Ovary (tissue), 9 donors: ENCODE results near the gene TMCO6. TPM values are rescaled to one million over a fixed set of nuclear protein-coding genes. Genes with fewer than 3 reads are reported as not detected.

ENCODE experiments used
- DNase-seq, 5 donors: peaks; one replicate each; pipeline ENCODE4 v3.0.0-alpha.2; 2019 to 2020
- H3K27ac ChIP-seq, 2 donors: fragments of 200-600 bp; one replicate each; pipeline versions ENCODE4 v1.5.1 to v1.8.0; 2019 to 2022
- H3K27me3 ChIP-seq: fragments of 200-600 bp; one replicate; pipeline ENCODE4 v1.8.0; 2022
- H3K36me3 ChIP-seq: fragments of 200-600 bp; sonication (generic); one replicate; pipeline ENCODE4 v1.5.1; 2019
- H3K4me1 ChIP-seq: one replicate; pipeline ENCODE4 v1.8.1; 2013; ENCODE audit warnings: mild to moderate bottlenecking, moderate library complexity; ENCODE audit not compliant: insufficient read depth
- H3K4me3 ChIP-seq: fragments of 200-600 bp; sonication (generic); one replicate; pipeline ENCODE4 v1.5.1; 2017
- H3K9me3 ChIP-seq, 2 donors: fragments of 200-600 bp in 1 of 2; sonication (generic) in 1 of 2; one replicate each; pipeline versions ENCODE4 v1.5.1 to v1.8.1; 2013 to 2019; ENCODE audit warnings: mild to moderate bottlenecking in 1 of 2, moderate library complexity in 1 of 2
- CTCF ChIP-seq, 3 donors: fragments of 450-650 bp in 2 of 3; fragments of 200-600 bp in 1 of 3; IDR thresholded peaks; one replicate each; pipeline versions ENCODE4 v1.5.1 to v1.8.0; 2016 to 2022; ENCODE audit warnings: antibody characterized with exemption in 3 of 3, mild to moderate bottlenecking in 1 of 3
- EP300 ChIP-seq: sonication (generic); formaldehyde crosslinking; IDR thresholded peaks from one replicate; pipeline ENCODE4 v1.6.1; 2017; ENCODE audit warnings: antibody characterized with exemption
- POLR2A ChIP-seq: fragments of 450-650 bp; IDR thresholded peaks from one replicate; pipeline ENCODE4 v1.6.1; 2017; ENCODE audit warnings: antibody characterized with exemption, mild to moderate bottlenecking, moderate library complexity
- WGBS, 3 donors: extraction: QIAGEN DNeasy Blood & Tissue Kit in 1 of 3; methylation state at CpG; one replicate each; pipeline versions ENCODE4 v1.1.5 to v1.1.7; 2013 to 2017; 5-methylcytosine and 5-hydroxymethylcytosine counted together
- intact Hi-C, 4 donors: fragments of 100-400 bp; cut with DNase I; formaldehyde crosslinking; loops; one replicate each; pipeline versions ENCODE4 v1.11.0 to v1.15.1; 2022 to 2023
- polyA plus RNA-seq, 2 donors: library from polyadenylated mRNA; stranded (reverse); fragments of 200-250 nt in 1 of 2; fragments of 350-450 nt in 1 of 2; fragmentation: Illumina TruSeq in 1 of 2; extraction: RNeasy Lipid Tissue Mini Kit (QIAGEN cat#74804) in 1 of 2; gene quantifications; one replicate each; pipeline ENCODE4 v1.2.3, GENCODE V29; 2013 to 2014
- total RNA-seq, 7 donors: library from RNA; depleted of rRNA in 2 of 7; stranded (reverse); fragments of >200 nt in 2 of 7; fragmentation: NEBNext Ultra II Directional in 3 of 7; extraction: Animal tissue kit (Norgen Biotek cat#: 25700) in 3 of 7; gene quantifications; one replicate each; pipeline versions ENCODE4 v1.1.0 to v1.2.4, GENCODE V29; 2016 to 2023
- donor health status: DM: no; HTN: no; CAD: no; lungs with moderate emphysema.
- donor health status: DM: no; HTN: no; CAD: no.
- donor health status: Bipolar disorder and iron deficiency.
- donor health status: DM: yes; HTN: yes; CAD: no.
- donor health status: DM: no; HTN: no; CAD: no.
- donor health status: DM: yes; HTN: yes; CAD: no.

Gene TMCO6
- total and polyA plus RNA-seq, 9 donors, result 8.0 to 62.8 (median 14.9) TPM

- no peaks in the 10 kb centered on the region for H3K36me3 ChIP-seq
- no peak for TF ChIP-seq POLR2A
- no peak for TF ChIP-seq CTCF (IDR thresholded peaks at IDR 0.05)
- no peak for TF ChIP-seq EP300
- no peaks in the 10 kb centered on the region for H3K9me3 ChIP-seq
- H3K27ac ChIP-seq, result no peak overlapping the region
- intact Hi-C loops, result no loop called here
- no peak overlapping the region for H3K4me3 ChIP-seq
- peak in 1 of 5 donors; percentile 41 for DNase-seq
- H3K4me1 ChIP-seq, result peaks cover 17% of the 10 kb centered on the region
- 71 to 76% (median 75%) methylated on average over 6 of the region's 6 CpGs for WGBS, 3 donors
- no peaks in the 10 kb centered on the region for H3K27me3 ChIP-seq
These were observed 45.1 kb upstream of the TMCO6 start for GRCh38 chr5:140594169-140594568.

GRCh38 chr5:140595538-140596300 lies 43.5 kb upstream of the TMCO6 start:
- Histone ChIP-seq H3K4me3 (no peak overlapping the region), H3K27ac (peak overlapping the region in 1 of 2 donors; percentile 3), H3K36me3 (no peaks in the 10 kb centered on the region), H3K27me3 (no peaks in the 10 kb centered on the region), H3K9me3 (no peaks in the 10 kb centered on the region), H3K4me1 (peaks cover 16% of the 10 kb centered on the region)
- intact Hi-C loops, result no loop called here
- DNase-seq, result no peak
- TF ChIP-seq EP300 (no peak), CTCF (IDR thresholded peaks at IDR 0.05) (no peak), POLR2A (no peak)
- WGBS, 3 donors, result 86 to 88% (median 88%) methylated on average over 5 of the region's 5 CpGs

- TF ChIP-seq EP300 (no peak), POLR2A (no peak), CTCF (IDR thresholded peaks at IDR 0.05) (no peak)
- intact Hi-C loops, result no loop called here
- Histone ChIP-seq H3K27me3 (no peaks in the 10 kb centered on the region), H3K9me3 (no peaks in the 10 kb centered on the region), H3K36me3 (no peaks in the 10 kb centered on the region), H3K27ac (peak overlapping the region in 1 of 2 donors; percentile 3), H3K4me1 (peaks cover 16% of the 10 kb centered on the region), H3K4me3 (no peak overlapping the region)
- WGBS, 3 donors, result 0 to 6% (median 4%) methylated on average over 1 of the region's 1 CpG
- DNase-seq, result peak; percentile 41 to 72 (median 55)
These were observed 42.9 kb upstream of the TMCO6 start for GRCh38 chr5:140596321-140596741.

- WGBS, 3 donors, result 61 to 90% (median 76%) methylated on average over 2 of the region's 2 CpGs
- no peaks in the 10 kb centered on the region for H3K9me3 ChIP-seq
- intact Hi-C loops, result no loop called here
- H3K4me3 ChIP-seq, result no peak overlapping the region
- no peaks in the 10 kb centered on the region for H3K27me3 ChIP-seq
- no peak for DNase-seq
- H3K27ac ChIP-seq, result no peak overlapping the region
- TF ChIP-seq POLR2A (no peak), EP300 (no peak)
- H3K36me3 ChIP-seq, result no peaks in the 10 kb centered on the region
- peaks cover 16% of the 10 kb centered on the region for H3K4me1 ChIP-seq
These were observed 40.4 kb upstream of the TMCO6 start for GRCh38 chr5:140598836-140599235.

- no peak overlapping the region for H3K27ac ChIP-seq
- intact Hi-C loops, result no loop called here
These were observed 39.2 kb upstream of the TMCO6 start for GRCh38 chr5:140600096-140600495.

More at GRCh38 chr5:140600096-140600495, 39.2 kb upstream of the TMCO6 start:
- no peaks in the 10 kb centered on the region for H3K27me3 ChIP-seq
- H3K36me3 ChIP-seq, result no peaks in the 10 kb centered on the region
- H3K4me1 ChIP-seq, result peaks cover 13% of the 10 kb centered on the region
- DNase-seq, result no peak
- no peaks in the 10 kb centered on the region for H3K9me3 ChIP-seq
- TF ChIP-seq POLR2A, result no peak
- no peak for TF ChIP-seq CTCF (IDR thresholded peaks at IDR 0.05)
- no peak overlapping the region for H3K4me3 ChIP-seq
